Measurements from ENCODE around the gene FOXA1. TPM values are rescaled to one million over a fixed set of nuclear protein-coding genes. Genes with fewer than 3 reads are reported as not detected.

The FOXA1 gene
- total RNA-seq, 1 donor from 2014 or later, result 51.0 TPM

DNA sequence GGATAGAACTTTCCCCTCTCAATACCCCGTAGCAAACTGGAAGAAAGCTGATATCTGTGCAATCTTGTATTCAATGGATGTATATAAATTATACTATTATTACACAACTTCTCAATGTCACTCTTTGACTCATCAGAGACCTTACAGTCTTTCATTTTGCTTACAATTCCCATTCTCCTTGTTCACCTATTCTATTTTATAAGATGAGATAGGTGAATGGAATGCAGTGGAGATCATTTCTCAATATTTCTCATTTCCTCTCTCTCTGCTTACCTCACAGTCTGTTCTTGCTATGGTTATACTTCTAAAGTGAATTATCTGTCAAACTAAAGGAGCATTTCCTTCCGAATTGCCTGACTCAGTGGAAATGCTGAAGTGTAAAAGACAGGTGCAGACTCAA, 14.9 kb downstream of the FOXA1 start:
- H3K9me3 Mint-ChIP-seq, result no peaks in the 10 kb centered on the region
- H3K27ac Mint-ChIP-seq, result no peak overlapping the region
- H3K4me1 Mint-ChIP-seq (ENCODE audit: unreplicated experiment), result no peaks in the 10 kb centered on the region
- no peaks in the 10 kb centered on the region for H3K36me3 Mint-ChIP-seq
- DNase-seq (ENCODE audit: extremely low spot score, unreplicated experiment), result no peak
- TF ChIP-seq, protein P1, sequence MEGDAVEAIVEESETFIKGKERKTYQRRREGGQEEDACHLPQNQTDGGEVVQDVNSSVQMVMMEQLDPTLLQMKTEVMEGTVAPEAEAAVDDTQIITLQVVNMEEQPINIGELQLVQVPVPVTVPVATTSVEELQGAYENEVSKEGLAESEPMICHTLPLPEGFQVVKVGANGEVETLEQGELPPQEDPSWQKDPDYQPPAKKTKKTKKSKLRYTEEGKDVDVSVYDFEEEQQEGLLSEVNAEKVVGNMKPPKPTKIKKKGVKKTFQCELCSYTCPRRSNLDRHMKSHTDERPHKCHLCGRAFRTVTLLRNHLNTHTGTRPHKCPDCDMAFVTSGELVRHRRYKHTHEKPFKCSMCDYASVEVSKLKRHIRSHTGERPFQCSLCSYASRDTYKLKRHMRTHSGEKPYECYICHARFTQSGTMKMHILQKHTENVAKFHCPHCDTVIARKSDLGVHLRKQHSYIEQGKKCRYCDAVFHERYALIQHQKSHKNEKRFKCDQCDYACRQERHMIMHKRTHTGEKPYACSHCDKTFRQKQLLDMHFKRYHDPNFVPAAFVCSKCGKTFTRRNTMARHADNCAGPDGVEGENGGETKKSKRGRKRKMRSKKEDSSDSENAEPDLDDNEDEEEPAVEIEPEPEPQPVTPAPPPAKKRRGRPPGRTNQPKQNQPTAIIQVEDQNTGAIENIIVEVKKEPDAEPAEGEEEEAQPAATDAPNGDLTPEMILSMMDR (conservative IDR thresholded peaks at IDR 0.05), result no peak
- peaks cover 79% of the 10 kb centered on the region for H3K27me3 Mint-ChIP-seq
- no peak overlapping the region for H3K4me3 Mint-ChIP-seq

DNA sequence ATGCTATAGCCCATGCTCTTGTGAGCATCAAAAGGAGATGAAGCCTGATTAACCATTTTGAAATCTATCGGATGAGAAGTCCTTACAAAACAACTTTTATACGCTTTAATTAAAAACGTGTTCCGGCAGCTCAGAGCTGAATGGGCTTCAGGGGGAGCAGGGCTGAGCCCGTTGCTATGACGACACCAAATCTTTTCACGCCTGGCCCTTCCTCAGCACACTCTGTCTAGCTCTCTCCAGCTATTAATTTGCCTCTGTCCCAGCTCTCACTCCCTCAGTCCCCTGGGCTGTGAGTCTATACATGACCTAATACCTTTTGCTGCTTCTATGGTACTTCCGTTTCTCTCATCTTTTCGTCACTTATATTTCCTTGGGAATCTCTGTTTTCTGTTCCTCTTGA, 15.8 kb downstream of the FOXA1 start:
- no peak for DNase-seq (ENCODE audit: extremely low spot score, unreplicated experiment)
- TF ChIP-seq, protein P1 (conservative IDR thresholded peaks at IDR 0.05), result no peak
- H3K27me3 Mint-ChIP-seq, result peaks cover 76% of the 10 kb centered on the region
- H3K9me3 Mint-ChIP-seq, result no peaks in the 10 kb centered on the region
- no peaks in the 10 kb centered on the region for H3K4me1 Mint-ChIP-seq (ENCODE audit: unreplicated experiment)
- no peaks in the 10 kb centered on the region for H3K36me3 Mint-ChIP-seq
- H3K27ac Mint-ChIP-seq, result no peak overlapping the region
- no peak overlapping the region for H3K4me3 Mint-ChIP-seq

- DNase-seq (ENCODE audit: extremely low spot score, unreplicated experiment), result no peak
- no peak overlapping the region for H3K4me3 Mint-ChIP-seq
- TF ChIP-seq, protein P1 (conservative IDR thresholded peaks at IDR 0.05), result no peak
- no peaks in the 10 kb centered on the region for H3K9me3 Mint-ChIP-seq
- no peaks in the 10 kb centered on the region for H3K36me3 Mint-ChIP-seq
- H3K27me3 Mint-ChIP-seq, result peaks cover 27% of the 10 kb centered on the region
- H3K4me1 Mint-ChIP-seq (ENCODE audit: unreplicated experiment), result no peaks in the 10 kb centered on the region
- H3K27ac Mint-ChIP-seq, result no peak overlapping the region
These were observed 21.7 kb downstream of the FOXA1 start for GRCh38 chr14:37573356-37573755.

DNA sequence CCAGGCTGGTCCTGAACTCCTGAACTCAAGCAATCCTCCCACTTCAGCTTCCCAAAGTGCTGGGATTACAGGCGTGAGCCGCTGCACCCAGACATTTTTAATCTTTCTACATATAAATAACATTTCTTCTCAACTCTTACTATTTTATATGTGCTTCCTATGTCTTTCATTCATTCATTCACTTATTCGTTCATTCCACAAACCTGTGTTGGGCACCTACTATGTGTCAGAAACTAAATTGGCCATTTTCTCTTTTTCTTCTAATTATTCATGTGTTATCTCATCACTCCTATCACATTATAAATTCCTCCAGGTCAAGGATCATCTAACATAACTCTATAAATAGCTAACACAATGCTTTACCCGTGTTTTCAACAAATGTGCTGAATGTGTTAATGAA, 23.7 kb downstream of the FOXA1 start:
- TF ChIP-seq, protein P1 (conservative IDR thresholded peaks at IDR 0.05), result no peak
- peaks cover 13% of the 10 kb centered on the region for H3K27me3 Mint-ChIP-seq
- no peak for DNase-seq (ENCODE audit: extremely low spot score, unreplicated experiment)
- H3K36me3 Mint-ChIP-seq, result no peaks in the 10 kb centered on the region
- H3K9me3 Mint-ChIP-seq, result no peaks in the 10 kb centered on the region
- no peak overlapping the region for H3K4me3 Mint-ChIP-seq
- peaks cover 5% of the 10 kb centered on the region for H3K4me1 Mint-ChIP-seq (ENCODE audit: unreplicated experiment)
- H3K27ac Mint-ChIP-seq, result no peak overlapping the region

GRCh38 chr14:37569729-37570128, 25.3 kb downstream of the FOXA1 start:
- no peak overlapping the region for H3K4me3 Mint-ChIP-seq

More at GRCh38 chr14:37569729-37570128, 25.3 kb downstream of the FOXA1 start:
- Mint-ChIP-seq H3K36me3 (no peaks in the 10 kb centered on the region), H3K27ac (no peak overlapping the region), H3K9me3 (no peaks in the 10 kb centered on the region), H3K4me1 (ENCODE audit: unreplicated experiment) (peaks cover 5% of the 10 kb centered on the region), H3K27me3 (peaks cover 2% of the 10 kb centered on the region)
- TF ChIP-seq, protein P1 (conservative IDR thresholded peaks at IDR 0.05), result no peak
- no peak for DNase-seq (ENCODE audit: extremely low spot score, unreplicated experiment)
